HG03066 (cell line): Measurements from ENCODE around the gene EDA2R.

ENCODE experiments used
- ATAC-seq: cut with Tn5 transposase; IDR thresholded peaks from one replicate; pipeline ENCODE4 v1.9.1; 2021; ENCODE audit warnings: low read depth; ENCODE audit not compliant: unreplicated experiment

EDA2R gene

DNA sequence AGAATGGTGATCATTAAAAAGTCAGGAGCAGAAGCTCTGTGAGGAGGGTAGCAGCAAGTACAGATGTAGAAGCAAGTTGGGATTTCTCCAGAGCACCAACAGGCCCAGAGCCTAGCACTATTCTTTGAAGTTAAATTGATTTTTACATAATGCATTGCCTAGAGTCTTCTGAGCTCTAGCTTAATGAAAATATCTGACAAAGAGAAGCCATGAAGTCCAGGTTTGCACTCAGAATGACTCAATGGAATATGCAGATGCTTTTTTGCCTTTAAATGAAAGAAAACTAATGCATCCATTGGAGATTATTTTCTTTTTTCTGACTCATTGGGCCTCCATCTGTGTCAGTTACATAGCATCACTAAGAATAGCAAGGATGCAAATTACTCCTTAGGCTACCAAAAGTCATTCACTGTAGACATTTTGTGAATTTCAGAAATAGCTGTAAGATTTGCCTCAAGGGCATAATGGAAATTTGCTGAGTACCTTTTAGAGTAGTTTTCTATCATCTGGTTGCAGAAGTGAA, 91.0 kb downstream of the EDA2R start:
- no peak for ATAC-seq
